Fibroblast of the conjunctiva (primary cell): ENCODE results near the gene DYNC2I2.
"Not testable (repeated sequence)": the region's sequence is repeated elsewhere in the genome, so short reads cannot be mapped to it uniquely, and the experiment has no call there.

ENCODE experiments used
- DNase-seq: peaks from one replicate; pipeline ENCODE4 v3.0.0-alpha.2; 2010; ENCODE audit warnings: low read depth

DYNC2I2 gene

DNA sequence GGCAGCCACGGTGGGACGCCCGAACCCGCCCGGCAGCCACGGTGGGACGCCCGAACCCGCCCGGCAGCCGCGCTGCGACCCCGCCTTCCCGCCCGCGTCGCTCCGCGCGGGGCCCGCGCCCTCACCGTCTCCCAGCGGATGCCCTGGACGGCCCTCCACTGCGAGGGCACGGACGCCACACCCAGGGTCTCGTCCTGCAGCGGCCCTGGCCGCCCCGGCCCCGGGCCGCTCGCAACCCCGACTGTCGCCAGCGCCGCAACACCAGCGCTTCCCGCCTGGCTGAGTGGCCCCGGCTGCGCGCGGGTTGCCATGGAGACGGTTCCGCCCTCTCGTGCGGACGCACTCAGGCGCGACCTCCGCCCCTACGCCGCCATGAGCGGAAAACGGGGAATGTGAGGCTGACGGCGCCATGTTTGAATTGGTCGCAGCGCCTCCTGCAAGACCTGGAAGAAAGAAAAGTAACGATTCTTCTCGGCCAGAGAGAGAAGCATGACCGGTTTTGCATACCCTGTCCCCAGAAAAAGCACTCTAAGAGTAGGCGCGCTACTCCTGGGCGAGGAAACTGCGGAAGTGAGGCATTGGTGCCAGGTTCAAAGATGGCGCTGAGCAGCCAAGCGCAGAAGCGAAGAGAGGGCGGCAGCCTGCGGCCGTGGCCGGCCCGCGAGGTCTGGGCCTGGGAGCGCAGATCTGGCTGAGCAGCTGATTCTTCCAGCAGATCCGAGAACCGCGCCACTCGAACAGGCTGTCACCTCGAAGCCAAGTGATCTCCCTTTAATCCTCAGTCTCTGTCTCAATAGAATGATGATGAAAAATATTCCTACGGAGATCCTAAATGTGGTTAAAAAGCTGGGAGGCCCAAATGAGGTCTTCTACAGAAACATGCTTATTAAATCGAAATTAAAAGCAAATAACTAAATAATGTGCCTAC is at the start of gene DYNC2I2:
TSS of gene DYNC2I2 (minus strand) at position 432 of the 928 bp plus-strand sequence. CDS start at position 311, 121 bp downstream.
- peak; percentile 84 for DNase-seq

DNA sequence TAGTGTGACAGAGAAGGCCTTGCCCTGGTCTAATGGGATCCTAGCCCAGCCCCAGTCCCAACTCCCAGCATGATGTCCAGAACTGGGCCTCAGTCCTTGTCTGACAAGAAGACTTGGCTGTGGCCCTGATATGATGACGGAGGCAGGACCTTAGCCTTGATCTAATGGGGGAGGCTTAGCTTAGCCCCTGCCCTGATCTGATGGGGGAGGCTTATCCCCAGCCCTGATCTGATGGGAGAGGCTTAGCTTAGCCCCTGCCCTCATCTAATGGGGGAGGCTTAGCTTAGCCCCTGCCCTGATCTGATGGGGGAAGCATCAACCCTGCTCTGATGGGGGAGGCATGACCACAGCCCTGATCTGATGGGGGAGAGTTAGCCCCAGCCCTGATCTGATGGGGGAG is 49.4 kb upstream of the DYNC2I2 start:
- DNase-seq = no peak

GRCh38 chr9:128705051-128705965 is 48.7 kb upstream of the DYNC2I2 start:
- no peak for DNase-seq

- no peak for DNase-seq
These were observed 47.7 kb upstream of the DYNC2I2 start for GRCh38 chr9:128704356-128704670.

DNA sequence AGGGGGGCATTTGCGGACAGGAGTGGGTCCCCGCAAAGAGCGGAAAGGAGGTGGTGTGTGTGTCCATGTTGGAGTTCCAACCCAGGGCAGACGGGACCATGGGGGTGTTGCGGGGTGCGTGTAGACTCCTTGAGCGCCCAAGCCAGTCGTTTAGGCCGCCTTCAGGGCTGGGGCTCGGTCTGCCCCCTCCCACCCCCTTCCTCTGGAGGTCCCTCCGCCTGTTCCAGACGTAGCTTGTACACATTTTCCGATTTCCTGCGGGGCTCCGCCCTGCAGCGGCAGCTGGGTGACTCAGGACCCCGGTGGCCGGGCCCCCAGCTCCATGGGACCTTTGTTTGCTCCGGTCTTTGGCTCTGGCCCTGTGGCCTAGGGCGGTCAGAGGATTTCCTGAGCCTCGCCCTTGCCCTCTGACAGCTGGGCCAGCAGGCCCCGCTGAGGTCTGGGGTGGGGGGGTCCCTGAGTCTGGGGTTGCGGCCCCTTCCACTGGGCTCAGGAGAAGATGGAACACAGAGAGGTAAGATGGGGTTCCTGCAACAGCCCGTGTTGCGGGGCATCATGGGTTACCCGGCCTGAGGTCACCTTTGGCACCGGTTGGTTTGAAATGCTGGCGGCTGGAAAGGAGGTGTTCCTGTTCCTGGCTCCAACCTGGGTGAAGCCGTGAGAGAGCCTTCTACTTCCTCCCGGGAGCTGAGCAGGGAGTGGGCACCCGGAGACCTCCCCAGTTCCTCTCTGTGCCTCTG is 47.1 kb upstream of the DYNC2I2 start:
- no peak for DNase-seq

GRCh38 chr9:128702949-128703615 is 46.4 kb upstream of the DYNC2I2 start:
- DNase-seq = no peak

DNA sequence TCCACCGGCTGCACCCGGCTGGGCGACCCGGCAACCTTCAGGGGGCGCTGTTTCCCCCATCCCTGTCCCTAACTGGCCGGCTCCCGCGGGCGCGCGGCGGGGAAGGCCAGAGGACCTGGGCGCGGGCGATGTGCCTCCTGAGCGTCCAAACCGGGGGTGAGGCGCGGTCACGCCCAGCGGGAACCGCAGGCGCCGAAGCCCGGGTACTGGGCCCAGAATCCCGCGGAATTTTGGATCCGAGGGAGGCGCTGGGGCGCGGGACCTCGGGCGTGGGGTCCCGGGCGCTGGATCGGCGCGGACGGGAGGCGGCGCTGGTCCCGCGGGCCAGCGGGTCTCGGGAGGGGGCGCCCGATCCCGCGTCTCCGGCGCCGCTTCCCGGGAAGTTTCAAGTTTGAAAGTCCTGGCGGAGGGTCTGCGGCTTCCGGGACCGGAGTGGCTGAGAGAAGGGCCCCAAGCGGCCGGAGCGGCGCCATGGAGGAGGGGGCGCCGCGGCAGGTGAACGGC is 45.9 kb upstream of the DYNC2I2 start, which contains the start of gene PKN3:
TSS of gene PKN3 (plus strand) at position 59 of the 504 bp plus-strand sequence. CDS start at position 472, 413 bp downstream.
- no peak for DNase-seq

DNA sequence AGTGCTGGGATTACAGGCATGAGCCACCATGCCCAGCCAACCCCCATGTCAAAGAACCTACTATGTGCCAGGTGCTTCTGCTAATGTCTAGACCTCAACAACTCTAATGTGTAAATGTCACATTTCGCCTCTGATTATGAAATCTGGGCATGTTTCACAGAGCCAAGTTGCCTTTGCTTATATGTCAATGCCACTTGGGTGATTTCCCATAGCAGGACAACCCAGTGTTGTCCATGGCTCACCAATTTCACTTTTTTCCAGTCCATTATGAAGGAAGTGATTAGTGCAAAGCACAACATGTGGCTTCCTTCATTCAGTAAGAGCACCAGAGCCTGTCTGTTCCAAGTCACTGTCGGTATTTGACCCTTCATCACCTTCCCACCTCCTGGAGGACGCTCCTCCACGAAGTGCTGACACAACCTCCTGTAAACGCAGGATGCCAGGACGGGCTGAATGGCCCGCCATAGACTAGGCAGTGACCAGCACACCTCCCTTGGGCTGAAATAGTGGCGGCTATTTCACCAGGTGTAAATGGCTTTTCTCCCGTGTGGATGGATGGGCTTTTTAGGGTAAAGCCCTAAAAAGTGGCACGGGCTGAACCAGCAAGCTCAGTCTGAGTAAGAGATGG is 44.7 kb upstream of the DYNC2I2 start:
- no peak for DNase-seq

DNA sequence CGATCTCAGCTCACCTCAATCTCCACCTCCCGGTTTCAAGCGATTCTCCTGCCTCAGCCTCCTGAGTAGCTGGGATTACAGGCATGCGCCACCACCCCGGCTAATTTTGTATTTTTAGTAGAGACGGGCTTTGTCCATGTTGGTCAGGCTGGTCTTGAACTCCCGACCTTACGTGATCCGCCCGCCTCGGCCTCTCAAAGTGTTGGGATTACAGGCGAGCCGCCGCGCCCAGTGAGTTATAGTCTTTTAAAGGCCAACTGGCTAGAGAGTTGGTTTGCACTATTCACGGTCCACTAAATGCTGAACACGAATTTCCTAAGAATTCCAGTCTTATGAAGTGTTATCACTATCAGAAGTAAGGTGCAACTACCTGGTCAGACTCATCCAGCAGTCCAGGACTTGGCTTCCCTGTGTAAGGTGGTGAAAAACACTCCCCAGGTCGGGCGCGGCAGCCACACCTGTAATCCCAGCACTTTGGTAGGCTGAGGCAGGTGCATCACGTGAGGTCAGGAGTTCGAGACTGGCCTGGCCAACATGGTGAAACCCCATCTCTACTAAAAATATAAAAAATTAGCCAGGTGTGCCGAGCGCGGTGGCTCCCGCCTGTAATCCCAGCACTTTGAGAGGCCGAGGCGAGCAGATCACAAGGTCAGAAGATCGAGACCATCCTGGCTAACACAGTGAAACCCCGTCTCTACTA is 42.6 kb upstream of the DYNC2I2 start:
- DNase-seq = not testable (repeated sequence)

GRCh38 chr9:128696923-128697707 is 40.5 kb upstream of the DYNC2I2 start:
- no peak for DNase-seq

DNA sequence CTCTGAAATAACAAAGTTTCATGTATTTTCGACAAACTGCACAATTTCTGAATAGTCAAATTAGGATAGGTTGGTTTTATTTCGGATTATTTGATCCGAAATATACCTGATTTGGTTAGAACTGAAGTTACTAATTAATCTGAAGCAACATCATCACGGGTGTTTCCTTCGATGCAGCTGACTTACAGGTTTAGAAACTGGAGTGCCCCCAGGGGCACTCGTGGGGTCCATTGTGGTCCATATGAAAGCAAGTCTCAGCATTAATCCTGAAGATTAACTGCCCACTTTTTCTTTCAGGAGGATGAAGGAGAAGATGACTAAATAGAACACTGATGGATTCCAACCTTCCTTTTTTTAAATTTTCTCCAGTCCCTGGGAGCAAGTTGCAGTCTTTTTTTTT is 37.7 kb upstream of the DYNC2I2 start:
- no peak for DNase-seq

DNA sequence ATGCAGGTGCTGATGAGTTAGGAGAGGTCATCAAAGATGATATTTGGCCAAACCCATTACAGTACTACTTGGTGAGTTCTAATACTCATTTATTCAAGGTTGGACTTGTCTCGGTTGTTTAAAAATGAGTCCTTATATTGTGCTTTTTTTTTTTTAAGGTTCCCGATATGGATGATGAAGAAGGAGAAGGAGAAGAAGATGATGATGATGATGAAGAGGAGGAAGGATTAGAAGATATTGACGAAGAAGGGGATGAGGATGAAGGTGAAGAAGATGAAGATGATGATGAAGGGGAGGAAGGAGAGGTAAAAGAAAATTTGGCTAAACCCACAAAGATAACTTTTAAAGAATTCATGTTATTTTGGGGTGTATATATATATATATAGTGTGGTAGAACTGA is 37.1 kb upstream of the DYNC2I2 start:
- DNase-seq = not testable (repeated sequence)

DNA sequence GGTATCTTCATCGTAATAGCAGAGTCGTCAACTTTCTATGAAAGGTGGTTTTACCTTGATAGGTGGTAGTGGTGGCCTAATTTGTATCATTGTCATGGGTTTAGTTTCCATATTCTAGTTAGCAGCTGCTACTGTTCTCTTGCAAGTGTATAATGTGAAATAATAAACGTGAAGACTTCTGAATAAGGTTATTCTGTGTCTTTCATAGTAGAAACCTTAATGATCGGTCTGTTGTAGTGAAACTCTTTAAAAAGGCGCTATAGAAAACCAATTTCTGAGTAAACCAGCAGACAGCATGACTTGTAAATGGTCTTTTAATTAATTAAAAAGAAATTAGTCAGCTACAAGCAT is 34.0 kb upstream of the DYNC2I2 start:
- DNase-seq = no peak

GRCh38 chr9:128689820-128690683 is 33.4 kb upstream of the DYNC2I2 start:
- no peak for DNase-seq

DNA sequence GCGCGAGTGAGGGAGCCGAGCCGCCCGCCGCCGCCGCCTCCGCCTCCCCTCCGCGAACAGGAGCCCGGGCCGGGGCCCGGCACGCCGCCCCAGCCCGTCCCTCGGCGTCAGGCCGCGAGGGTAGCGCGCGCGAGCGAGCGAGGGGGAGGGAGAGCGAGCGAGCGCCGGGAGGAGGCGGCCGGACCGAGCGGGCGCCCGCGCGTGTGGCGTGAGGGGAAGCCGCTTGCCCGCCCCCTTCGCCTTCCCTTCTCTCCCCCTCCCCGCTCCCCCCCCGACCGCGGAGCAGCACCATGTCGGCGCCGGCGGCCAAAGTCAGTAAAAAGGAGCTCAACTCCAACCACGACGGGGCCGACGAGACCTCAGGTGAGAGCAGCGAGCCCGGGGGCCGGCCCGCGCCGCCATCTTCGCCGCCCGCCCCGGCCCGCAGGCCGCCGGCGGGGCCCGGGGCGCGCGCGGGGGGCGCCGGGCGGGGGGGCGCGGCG is 32.7 kb upstream of the DYNC2I2 start:
- DNase-seq = no peak

DNA sequence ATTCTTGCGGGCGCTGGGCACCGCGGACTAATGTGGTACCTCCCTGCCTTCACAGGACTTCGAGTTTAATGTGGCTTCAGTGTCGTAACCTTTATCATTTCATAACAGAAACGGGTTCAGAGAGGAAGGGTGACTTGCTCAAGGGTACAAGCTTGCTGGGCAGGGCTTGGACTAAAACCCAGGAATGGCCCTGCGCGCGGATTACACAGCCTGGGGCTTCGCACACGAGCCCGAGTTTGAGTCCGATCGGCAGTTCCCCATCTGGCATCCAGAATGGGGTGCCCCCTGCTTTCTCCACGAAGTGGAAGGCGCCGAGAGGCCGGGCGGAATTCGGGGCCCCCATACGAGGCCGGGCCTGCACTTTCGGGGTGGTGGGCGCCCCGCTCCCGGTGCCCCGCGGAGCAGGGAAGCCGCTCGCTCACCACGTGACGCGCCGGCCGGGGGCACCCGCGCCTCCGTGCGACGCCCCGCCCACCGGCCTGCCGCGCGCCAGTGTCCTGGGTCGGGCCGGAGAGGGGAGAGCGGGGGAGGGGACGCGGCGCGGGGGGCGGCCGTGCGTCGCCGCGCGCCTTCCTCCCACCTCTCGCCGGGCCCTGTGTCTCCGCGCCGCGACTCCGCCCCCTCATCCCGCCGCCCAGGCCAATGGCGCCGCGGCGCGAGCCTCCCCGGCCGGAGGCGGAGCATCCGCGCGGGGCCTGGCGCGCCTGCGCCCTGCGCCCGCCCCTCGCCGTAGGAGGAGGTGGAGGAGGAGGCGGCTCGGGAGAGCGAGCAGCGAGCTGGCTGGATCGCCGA is 32.0 kb upstream of the DYNC2I2 start, which contains the start of gene SET:
TSS of gene SET (plus strand) at position 722 of the 792 bp plus-strand sequence. CDS start 361 bp downstream, outside the sequence.
- DNase-seq = peak; percentile 86

DNA sequence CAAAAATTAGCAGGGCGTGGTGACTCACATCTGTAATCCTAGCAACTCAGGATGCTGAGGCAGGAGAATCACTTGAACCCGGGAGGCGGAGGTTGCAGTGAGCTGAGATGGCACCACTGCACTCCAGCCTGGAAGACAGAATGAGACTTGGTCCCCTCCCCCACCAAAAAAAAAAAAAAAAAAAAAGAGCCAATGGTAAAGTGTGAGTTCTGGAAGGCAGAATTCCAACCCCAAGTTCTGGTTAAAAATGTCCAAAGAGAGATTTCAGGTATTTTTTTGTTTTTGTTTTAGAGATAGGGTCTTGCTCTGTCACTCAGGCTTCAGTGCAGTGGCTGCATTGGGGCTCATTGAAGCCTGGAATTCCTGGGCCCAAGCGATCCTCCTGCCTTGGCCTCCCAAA is 30.8 kb upstream of the DYNC2I2 start:
- no peak for DNase-seq
